Measurements from ENCODE around the gene NR1D1.
A peak's percentile ranks its signal among the peaks of the same experiment; 100 is the strongest.

Gene NR1D1

DNA sequence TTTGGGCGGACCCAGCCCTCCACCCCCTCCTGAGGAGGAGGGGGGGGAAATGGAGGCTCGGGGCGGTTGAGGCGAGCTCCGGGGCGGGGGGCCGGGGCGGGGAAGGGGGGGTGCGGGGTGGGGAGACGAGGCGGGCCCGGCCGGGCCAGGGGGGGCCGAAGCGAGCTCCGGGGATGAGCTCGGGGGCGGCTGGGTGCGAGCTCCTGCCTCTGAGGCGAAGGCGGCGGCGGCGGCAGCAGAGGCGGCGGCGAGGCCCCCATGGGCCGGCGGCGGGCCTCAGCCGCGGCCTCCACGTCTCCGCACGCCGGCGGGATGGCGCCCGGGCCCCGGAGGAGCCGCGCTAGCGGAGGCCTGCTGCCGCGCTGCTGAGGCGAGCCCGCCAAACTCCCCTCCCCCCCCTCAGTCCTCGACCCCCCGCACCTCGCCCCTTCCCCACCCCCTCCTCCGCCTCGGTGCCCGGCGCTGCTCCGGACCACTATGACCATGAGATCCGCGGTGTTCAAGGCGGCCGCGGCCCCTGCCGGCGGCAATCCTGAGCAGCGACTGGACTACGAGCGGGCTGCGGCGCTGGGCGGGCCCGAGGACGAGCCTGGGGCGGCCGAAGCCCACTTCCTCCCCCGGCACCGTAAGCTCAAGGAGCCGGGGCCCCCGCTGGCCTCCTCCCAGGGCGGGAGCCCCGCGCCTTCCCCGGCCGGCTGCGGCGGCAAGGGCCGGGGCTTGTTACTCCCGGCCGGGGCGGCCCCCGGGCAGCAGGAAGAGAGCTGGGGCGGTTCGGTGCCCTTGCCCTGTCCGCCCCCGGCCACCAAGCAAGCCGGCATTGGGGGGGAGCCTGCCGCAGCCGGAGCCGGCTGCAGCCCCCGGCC is 22.0 kb upstream of the NR1D1 start:
- peak; percentile 74 for DNase-seq (ENCODE audit: low read depth)
- TF ChIP-seq, protein P1, sequence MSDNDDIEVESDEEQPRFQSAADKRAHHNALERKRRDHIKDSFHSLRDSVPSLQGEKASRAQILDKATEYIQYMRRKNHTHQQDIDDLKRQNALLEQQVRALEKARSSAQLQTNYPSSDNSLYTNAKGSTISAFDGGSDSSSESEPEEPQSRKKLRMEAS (IDR thresholded peaks at IDR 0.05; ENCODE audit: low read depth, low read length), result no peak
- no peak for TF ChIP-seq MYC (IDR thresholded peaks at IDR 0.05; ENCODE audit: low read depth, low read length)
- no peak for TF ChIP-seq CTCF (IDR thresholded peaks at IDR 0.05; ENCODE audit: low read depth, low read length)
- TF ChIP-seq POLR2A (IDR thresholded peaks at IDR 0.05; ENCODE audit: extremely low read depth, insufficient read length), result no peak
- peak overlapping the region; percentile 98 for H3K4me3 ChIP-seq (ENCODE audit: low read depth, low read length)

GRCh38 chr17:40121181-40122135 is 21.1 kb upstream of the NR1D1 start, which contains the start of gene MSL1:
MSL1 (plus strand) TSS chr17:40121971; CDS start chr17:40122613, 642 bp downstream.
- TF ChIP-seq MYC (IDR thresholded peaks at IDR 0.05; ENCODE audit: low read depth, low read length) (no peak), POLR2A (IDR thresholded peaks at IDR 0.05; ENCODE audit: extremely low read depth, insufficient read length) (peak; percentile 39)
- peak; percentile 88 for DNase-seq (ENCODE audit: low read depth)
- H3K4me3 ChIP-seq (ENCODE audit: low read depth, low read length), result peak within 1 kb of the TSS; percentile 98

DNA sequence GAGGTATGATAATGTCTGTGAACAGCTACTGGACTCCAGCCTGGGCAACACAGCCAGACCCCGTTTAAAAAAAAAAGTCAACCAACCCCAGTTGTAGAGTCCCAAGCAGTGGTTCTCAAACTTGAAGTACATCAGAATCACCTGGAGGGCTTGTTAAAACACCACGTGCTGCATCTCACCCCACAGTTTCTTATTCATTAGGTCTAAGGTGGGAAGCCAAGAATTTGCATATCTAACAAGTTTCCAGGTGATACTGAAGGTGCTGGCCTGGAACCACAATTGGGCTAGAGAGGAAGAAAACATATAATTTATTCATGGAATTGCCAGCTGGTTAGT is 14.7 kb upstream of the NR1D1 start:
- H3K4me3 ChIP-seq (ENCODE audit: low read depth, low read length), result no peak overlapping the region
- TF ChIP-seq MYC (IDR thresholded peaks at IDR 0.05; ENCODE audit: low read depth, low read length) (no peak), POLR2A (IDR thresholded peaks at IDR 0.05; ENCODE audit: extremely low read depth, insufficient read length) (no peak), CTCF (IDR thresholded peaks at IDR 0.05; ENCODE audit: low read depth, low read length) (no peak)
- TF ChIP-seq, protein P1 (IDR thresholded peaks at IDR 0.05; ENCODE audit: low read depth, low read length), result no peak
- DNase-seq (ENCODE audit: low read depth), result no peak

DNA sequence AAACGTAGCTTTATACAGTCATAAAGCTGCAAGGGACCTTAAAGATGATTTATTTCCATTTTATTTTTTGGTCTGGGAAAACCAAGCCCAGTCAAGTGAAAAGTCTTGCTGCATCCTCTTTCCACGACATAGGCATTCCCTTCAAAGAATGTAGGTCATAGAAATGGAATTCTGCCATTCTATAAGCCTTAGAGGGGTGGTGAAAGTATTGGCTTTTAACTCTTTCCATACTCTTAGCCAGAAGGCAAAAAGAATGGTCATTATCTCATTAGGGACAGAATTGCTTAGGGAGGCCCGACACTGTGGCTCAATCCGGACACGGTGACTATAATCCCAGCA is 13.5 kb upstream of the NR1D1 start:
- TF ChIP-seq, protein P1 (IDR thresholded peaks at IDR 0.05; ENCODE audit: low read depth, low read length), result no peak
- no peak for TF ChIP-seq CTCF (IDR thresholded peaks at IDR 0.05; ENCODE audit: low read depth, low read length)
- TF ChIP-seq MYC (IDR thresholded peaks at IDR 0.05; ENCODE audit: low read depth, low read length), result no peak
- no peak for TF ChIP-seq POLR2A (IDR thresholded peaks at IDR 0.05; ENCODE audit: extremely low read depth, insufficient read length)
- H3K4me3 ChIP-seq (ENCODE audit: low read depth, low read length), result peak overlapping the region; percentile 50
- no peak for DNase-seq (ENCODE audit: low read depth)

DNA sequence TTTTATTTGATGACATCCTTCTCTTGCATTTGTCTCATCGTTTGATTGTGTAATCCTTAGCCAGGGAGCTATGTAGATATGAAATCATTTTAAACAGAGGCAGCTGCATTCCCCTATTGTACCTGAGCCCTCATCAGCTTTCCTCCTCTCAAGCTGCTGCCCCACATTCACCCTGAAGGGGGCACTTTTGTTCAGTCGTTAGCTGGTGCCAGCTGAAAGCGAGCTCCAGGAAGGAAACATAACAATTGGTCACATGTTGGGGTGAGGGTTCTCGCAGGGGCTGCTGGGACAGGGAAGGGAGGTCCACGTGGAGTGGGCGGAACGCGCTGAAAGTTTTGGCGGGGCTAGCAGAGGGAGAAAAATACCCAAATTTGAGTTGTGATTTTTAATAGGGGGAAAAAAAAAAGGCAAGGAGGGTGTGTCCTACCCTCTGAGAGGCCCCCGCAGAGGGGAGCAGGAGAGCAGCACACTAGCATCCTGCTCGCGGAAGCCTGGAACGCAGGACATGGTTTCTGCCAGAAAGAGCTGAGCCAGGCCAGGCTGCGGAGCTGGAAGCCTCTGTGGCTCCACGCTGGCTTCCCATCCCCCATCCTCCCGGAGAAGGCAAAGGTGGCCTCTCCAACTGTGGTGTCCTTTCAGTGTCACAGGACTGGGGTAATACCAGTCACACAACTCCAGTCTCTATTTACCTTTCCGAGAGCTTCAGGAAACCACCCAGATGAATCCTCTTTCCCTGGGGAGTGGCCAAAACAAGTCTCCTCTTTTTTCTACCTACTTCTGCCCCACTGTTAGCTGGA is 12.9 kb upstream of the NR1D1 start:
- peak; percentile 98 for DNase-seq (ENCODE audit: low read depth)
- TF ChIP-seq CTCF (IDR thresholded peaks at IDR 0.05; ENCODE audit: low read depth, low read length) (peak; percentile 96), MYC (IDR thresholded peaks at IDR 0.05; ENCODE audit: low read depth, low read length) (peak; percentile 100), POLR2A (IDR thresholded peaks at IDR 0.05; ENCODE audit: extremely low read depth, insufficient read length) (peak; percentile 58)
- TF ChIP-seq, protein P1 (IDR thresholded peaks at IDR 0.05; ENCODE audit: low read depth, low read length), result peak; percentile 100

More for the DNA sequence above, 12.9 kb upstream of the NR1D1 start:
- peak overlapping the region; percentile 50 for H3K4me3 ChIP-seq (ENCODE audit: low read depth, low read length)

Data from NB4 (cell line).